GM06990 (cell line): Measurements from ENCODE around the gene PTK7.
"Not testable (repeated sequence)": the region's sequence is repeated elsewhere in the genome, so short reads cannot be mapped to it uniquely, and the experiment has no call there.

Experiments
- DNase-seq: peaks from one replicate; pipeline ENCODE4 v3.0.0-alpha.2; 2011; ENCODE audit not compliant: insufficient read length; ENCODE audit errors: extremely low read depth
- H3K27me3 ChIP-seq: replicated peaks from 2 replicates; pipeline ENCODE4 v1.6.0; 2011; ENCODE audit warnings: low read length; ENCODE audit not compliant: control insufficient read depth, insufficient read depth
- H3K36me3 ChIP-seq: 2 replicates; pipeline ENCODE4 v1.5.1; 2011; ENCODE audit warnings: low read length; ENCODE audit not compliant: control insufficient read depth, insufficient read depth
- H3K4me3 ChIP-seq: replicated peaks from 2 replicates; pipeline ENCODE4 v1.5.1; 2011; ENCODE audit warnings: low read depth, mild to moderate bottlenecking, control low read depth, low read length
- CTCF ChIP-seq: IDR thresholded peaks from 2 replicates; pipeline ENCODE4 v1.5.1; 2011; ENCODE audit warnings: low read length, control low read depth, mild to moderate bottlenecking, inconsistent platforms; ENCODE audit not compliant: insufficient read depth, poor library complexity, severe bottlenecking

Gene PTK7

GRCh38 chr6:43077981-43078511, 1.9 kb downstream of the PTK7 start:
- no peak for DNase-seq
- TF ChIP-seq CTCF: no peak
- no peaks in the 10 kb centered on the region for H3K36me3 ChIP-seq
- no peak overlapping the region for H3K4me3 ChIP-seq
- H3K27me3 ChIP-seq: no peaks in the 10 kb centered on the region

GRCh38 chr6:43078691-43079090, 2.6 kb downstream of the PTK7 start:
- H3K36me3 ChIP-seq: no peaks in the 10 kb centered on the region
- no peak for TF ChIP-seq CTCF
- H3K27me3 ChIP-seq: no peaks in the 10 kb centered on the region
- no peak for DNase-seq
- no peak overlapping the region for H3K4me3 ChIP-seq

GRCh38 chr6:43081043-43081442, 4.9 kb downstream of the PTK7 start:
- TF ChIP-seq CTCF: no peak
- no peak for DNase-seq
- Histone ChIP-seq H3K36me3 (no peaks in the 10 kb centered on the region), H3K4me3 (no peak overlapping the region), H3K27me3 (no peaks in the 10 kb centered on the region)

GRCh38 chr6:43081922-43082321, 5.8 kb downstream of the PTK7 start:
- not testable (repeated sequence) for H3K4me3 ChIP-seq, DNase-seq, H3K36me3 ChIP-seq, H3K27me3 ChIP-seq

GRCh38 chr6:43082806-43083655, 6.9 kb downstream of the PTK7 start:
- DNase-seq: no peak
- no peak for TF ChIP-seq CTCF
- H3K27me3 ChIP-seq: no peaks in the 10 kb centered on the region
- no peaks in the 10 kb centered on the region for H3K36me3 ChIP-seq
- H3K4me3 ChIP-seq: no peak overlapping the region

GRCh38 chr6:43086022-43086658, 10.0 kb downstream of the PTK7 start:
- Histone ChIP-seq H3K36me3 (no peaks in the 10 kb centered on the region), H3K27me3 (no peaks in the 10 kb centered on the region), H3K4me3 (no peak overlapping the region)
- DNase-seq: peak; percentile 32
- TF ChIP-seq CTCF: no peak
